GM18870 (cell line): Measurements from ENCODE around the gene C1orf21.

Experiments
- ATAC-seq: cut with Tn5 transposase; IDR thresholded peaks from one replicate; pipeline ENCODE4 v1.9.1; 2021; ENCODE audit warnings: moderate library complexity; ENCODE audit not compliant: unreplicated experiment

The C1orf21 gene

DNA sequence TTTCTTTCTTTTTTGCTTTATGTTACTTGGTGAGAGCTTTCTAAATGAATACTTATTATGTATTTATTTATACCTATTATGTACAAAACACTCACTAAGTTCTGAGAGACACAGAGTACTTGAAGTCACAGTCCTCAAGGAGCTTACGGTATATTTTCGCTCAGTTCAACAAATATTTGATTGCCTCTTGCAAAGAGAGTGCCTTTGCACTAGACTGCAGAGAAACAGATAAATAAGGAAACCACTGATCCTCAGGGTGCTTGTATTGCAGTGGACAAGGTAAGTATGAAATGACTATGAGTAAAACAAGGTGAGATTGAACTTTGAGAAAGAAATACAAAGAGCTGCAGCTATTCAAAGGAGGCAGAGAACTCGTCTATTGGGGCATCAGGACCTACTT is 123.3 kb downstream of the C1orf21 start:
- no peak for ATAC-seq

DNA sequence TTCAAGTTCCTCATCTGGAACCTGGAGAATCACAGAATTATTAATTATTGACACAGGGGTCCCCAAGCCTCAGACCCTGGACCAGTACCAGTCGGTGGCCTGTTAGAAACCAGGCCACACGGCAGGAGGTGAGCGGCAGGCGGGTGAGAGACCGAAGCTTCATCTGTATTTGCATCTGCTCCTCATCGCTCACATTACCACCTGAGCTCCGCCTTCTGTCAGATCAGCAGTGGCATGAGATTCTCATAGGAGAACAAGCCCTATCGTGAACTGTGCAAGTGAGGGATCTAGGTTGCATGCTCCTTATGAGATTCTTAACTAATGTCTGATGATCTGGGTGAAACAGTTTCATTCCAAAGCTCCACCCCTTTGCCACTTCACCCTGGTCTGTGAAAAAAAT is 125.9 kb downstream of the C1orf21 start:
- no peak for ATAC-seq

DNA sequence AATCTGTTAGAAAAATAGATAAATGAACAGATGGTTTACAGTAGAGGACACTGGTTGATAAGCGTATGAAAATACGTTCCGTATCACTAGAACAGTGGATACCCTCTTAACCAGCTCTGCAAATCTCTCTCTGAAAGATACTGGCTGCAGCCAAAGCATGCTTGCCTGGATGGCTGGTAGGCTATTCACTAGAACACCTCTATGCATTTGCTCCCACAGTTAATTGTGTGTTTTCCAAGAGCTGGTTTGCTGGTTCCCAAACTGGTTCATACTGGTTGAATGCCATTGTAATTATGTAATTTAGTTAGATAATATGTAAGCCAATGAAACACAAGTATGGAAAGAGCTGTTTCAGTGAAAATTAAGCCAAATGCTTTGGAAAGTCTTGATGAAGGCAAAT is 126.6 kb downstream of the C1orf21 start:
- ATAC-seq = no peak

DNA sequence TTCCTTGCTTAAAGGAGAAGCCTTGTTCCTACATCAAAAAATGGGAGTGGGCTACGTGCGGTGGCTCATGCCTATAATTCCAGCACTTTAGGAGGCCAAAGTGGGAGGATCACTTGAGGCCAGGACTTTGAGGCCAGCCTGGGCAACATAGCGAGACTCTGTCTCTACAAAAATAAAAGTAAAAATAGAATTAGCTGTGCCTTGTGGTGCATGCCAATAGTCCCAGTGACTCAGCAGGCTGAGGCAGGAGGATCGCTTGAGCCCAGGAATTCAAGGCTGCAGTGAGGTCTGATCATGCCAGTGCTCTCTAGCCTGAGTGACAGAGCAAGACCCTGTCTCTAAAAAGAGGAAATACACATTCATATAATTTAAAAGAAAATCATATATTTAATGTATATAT is 127.1 kb downstream of the C1orf21 start:
- no peak for ATAC-seq

GRCh38 chr1:184514447-184514846 is 127.6 kb downstream of the C1orf21 start:
- ATAC-seq = no peak

DNA sequence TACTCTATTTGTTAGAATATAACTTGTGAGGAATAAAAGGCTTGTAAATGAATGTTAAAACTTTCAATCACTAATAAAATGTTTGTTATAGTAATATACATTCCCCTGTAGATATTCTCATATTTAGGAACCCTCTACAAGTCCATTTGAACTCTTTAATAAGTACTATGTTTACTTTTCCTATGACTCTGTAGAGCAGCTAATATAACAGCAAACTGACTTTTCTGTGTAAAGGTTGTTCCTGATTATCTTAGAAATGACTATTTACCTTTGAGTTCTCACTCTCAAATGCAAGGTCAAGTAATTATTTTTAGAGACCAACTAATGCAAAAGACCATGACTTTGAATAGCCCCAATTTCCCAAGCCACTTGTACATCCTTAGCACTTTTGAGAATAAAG is 130.3 kb downstream of the C1orf21 start:
- no peak for ATAC-seq

GRCh38 chr1:184518736-184519357 is 132.0 kb downstream of the C1orf21 start:
- ATAC-seq = no peak

GRCh38 chr1:184520336-184520735 is 133.5 kb downstream of the C1orf21 start:
- no peak for ATAC-seq

GRCh38 chr1:184524248-184524647 is 137.4 kb downstream of the C1orf21 start:
- ATAC-seq = no peak

GRCh38 chr1:184527402-184527801 is 140.6 kb downstream of the C1orf21 start:
- no peak for ATAC-seq

GRCh38 chr1:184530226-184530625 is 143.4 kb downstream of the C1orf21 start:
- no peak for ATAC-seq

DNA sequence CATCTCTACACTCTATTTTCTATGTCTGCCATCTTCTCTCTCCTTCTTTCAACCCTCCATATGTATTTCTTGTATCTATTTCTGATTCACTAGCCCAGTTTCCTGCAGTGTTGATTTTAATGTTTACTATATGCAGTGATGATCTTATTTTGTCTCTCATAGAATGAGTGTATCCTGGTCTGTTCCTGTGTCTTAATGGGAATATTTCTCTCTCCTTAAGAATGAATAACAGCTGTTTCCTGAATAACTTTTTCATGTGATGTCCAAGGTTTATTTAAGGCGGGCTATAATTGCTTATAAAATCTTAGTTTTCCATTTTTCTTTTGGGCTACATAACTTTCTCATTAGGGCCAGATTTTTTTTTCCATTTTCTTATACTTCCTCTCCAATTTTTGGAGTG is 144.5 kb downstream of the C1orf21 start:
- ATAC-seq = no peak

DNA sequence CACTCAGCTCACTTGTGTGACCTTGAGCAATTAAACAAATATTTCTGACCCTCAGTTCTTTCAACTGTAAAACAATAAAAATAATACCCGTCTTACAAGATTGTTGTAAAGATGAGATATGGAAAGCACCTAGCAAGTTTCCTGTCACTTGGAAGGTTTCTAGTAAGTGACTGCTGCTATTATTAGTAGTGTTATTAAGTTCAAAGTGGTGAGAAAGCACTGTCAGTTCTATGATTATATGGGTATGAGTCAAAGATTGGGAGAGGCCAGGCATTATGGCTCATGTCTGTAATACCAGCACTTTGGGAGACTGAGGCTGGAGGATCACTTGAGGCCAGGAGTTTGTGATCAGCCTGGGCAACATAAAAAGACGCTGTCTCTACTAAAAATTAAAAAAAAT is 145.4 kb downstream of the C1orf21 start:
- ATAC-seq = no peak

DNA sequence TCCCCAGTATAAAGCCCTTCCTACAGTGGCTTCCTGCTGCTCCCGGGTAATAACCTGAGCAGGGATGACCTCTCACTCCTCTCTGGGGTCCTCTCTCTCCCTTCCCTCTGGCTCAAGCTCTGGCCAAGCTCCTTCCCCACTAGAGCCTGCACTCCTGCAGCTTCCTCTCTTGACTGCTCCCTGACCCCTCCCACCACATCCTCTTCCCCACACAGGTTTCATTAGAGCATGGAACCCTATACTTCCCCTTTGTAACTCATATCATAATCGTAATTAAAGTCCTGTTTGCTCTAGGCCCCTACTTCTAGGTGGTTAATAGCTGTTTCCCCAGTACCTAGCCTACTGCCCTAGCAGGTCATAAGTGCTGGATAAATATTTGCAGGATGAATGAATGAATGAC is 146.2 kb downstream of the C1orf21 start:
- ATAC-seq = no peak

DNA sequence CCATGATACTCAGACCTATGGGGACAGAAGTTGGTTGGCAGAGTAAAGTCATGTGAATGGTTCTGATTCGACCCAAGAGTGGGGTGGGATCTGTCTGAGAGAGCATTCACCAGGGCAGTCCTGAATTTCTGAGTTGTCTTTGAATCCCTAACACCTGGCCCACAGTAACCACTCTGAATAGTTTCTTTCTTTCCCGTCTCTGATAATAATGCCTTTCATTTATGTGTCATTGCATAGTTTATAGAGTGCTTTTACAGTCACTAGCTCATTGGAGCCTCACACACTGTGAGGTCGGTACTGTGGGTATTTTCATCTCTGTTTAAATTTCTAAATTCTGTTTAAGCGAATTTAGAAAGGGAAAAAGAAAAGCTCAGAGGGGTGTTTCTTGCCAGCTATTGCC is 147.1 kb downstream of the C1orf21 start:
- no peak for ATAC-seq

DNA sequence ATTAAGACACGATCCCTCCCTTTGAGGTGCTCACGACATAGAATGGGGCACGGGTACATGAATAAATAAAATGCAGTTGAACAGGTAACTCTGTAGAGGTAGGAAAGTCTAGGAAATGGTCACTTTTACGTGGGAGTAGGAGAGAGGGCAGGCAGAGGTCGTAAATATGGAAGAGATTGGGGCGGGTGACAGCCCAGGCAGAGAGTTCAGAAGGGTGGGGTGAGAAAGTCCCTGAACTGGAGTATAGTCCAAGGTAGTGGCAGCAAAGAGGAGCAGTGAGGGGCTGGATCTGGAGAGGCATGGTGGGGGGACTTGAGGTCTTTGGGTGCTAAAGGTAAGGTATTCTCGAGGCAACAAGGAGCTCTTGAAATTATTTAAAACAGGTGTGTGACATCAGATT is 147.9 kb downstream of the C1orf21 start:
- ATAC-seq = no peak

DNA sequence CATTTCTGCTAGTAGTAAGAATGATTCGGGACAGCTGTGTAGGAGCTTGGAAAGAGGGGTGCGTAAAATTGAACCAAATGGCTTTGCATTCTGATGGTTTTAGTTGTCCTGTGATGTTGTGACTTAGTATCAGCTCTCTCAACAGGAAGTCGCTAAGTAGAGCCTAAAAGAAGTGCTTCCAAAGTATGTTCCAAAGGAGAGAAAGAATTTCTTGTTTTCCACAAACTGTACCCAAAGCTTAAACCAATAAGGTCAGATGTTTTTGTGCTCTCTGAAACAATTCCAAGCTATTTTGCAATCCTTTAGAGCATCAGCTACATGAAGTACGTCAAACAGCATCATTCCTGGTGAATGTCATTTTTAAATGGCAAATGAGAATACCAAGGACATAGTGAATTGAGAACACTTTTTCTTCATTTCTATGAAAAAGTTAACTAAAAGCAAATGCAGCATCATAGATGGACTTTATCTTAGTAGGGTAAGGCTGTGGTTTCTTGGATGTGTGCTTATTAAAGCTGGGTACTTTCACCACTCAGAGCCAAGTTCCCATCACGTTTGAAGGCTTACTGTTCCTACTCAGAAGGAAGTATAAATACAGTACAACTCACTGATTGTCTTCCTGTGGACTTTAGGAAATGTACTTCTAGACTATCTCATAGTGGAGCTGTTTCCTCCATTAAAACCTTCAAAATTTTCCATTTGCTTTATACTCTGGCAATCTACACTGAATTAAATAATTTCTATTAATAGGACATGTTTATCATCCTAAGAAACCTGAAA is 148.6 kb downstream of the C1orf21 start:
- no peak for ATAC-seq

- no peak for ATAC-seq
These were observed 149.6 kb downstream of the C1orf21 start for GRCh38 chr1:184536246-184536985.

GRCh38 chr1:184539580-184539979 is 152.8 kb downstream of the C1orf21 start:
- no peak for ATAC-seq

GRCh38 chr1:184541537-184542152 is 154.8 kb downstream of the C1orf21 start:
- ATAC-seq = no peak

GRCh38 chr1:184542291-184542690 is 155.5 kb downstream of the C1orf21 start:
- ATAC-seq = no peak

GRCh38 chr1:184545601-184546000 is 158.8 kb downstream of the C1orf21 start:
- ATAC-seq = no peak
